Gastroesophageal sphincter (tissue), 4 donors: ENCODE measurements around the gene ANGPT4. TPM values are rescaled to one million over a fixed set of nuclear protein-coding genes. Genes with fewer than 3 reads are reported as not detected.

Source experiments
- ATAC-seq: fragments of 150-250 bp; one replicate; pipeline ENCODE4 v1.9.1; 2016; ENCODE audit warnings: mild to moderate bottlenecking, moderate library complexity
- H3K27ac ChIP-seq, 4 donors: fragments of 200-600 bp; sonication (generic) in 3 of 4; 1 replicate in 3 of 4; 2 replicates in 1 of 4; pipeline ENCODE4 v1.5.1; 2016 to 2019
- H3K27me3 ChIP-seq: fragments of 200-600 bp; sonication (generic); one replicate; pipeline ENCODE4 v1.5.1; 2019
- H3K36me3 ChIP-seq, 2 donors: fragments of 200-600 bp; sonication (generic); one replicate each; pipeline ENCODE4 v1.5.1; 2019; ENCODE audit warnings: control low read depth in 1 of 2
- H3K4me1 ChIP-seq, 3 donors: fragments of 200-600 bp; sonication (generic); 1 replicate in 2 of 3; 2 replicates in 1 of 3; pipeline ENCODE4 v1.5.1; 2016 to 2019; ENCODE audit warnings: control low read depth in 2 of 3
- H3K4me3 ChIP-seq, 2 donors: fragments of 200-600 bp; sonication (generic); one replicate each; pipeline ENCODE4 v1.5.1; 2019; ENCODE audit warnings: mild to moderate bottlenecking in 1 of 2, moderate library complexity in 1 of 2
- H3K9me3 ChIP-seq, 3 donors: fragments of 200-600 bp; sonication (generic); one replicate each; pipeline ENCODE4 v1.5.1; 2017 to 2019; ENCODE audit warnings: control low read depth in 2 of 3
- CTCF ChIP-seq, 4 experiments: fragments of 200-600 bp in 2 of 4; fragments of 450-650 bp in 2 of 4; sonication (generic) in 1 of 4; IDR thresholded peaks; one replicate each; pipeline ENCODE4 v1.5.1; 2017 to 2019; ENCODE audit warnings: antibody characterized with exemption in 4 of 4, mild to moderate bottlenecking in 2 of 4, moderate library complexity in 2 of 4
- EP300 ChIP-seq: sonication (generic); formaldehyde crosslinking; IDR thresholded peaks from one replicate; pipeline ENCODE4 v1.6.1; 2017; ENCODE audit warnings: antibody characterized with exemption, mild to moderate bottlenecking
- POLR2A ChIP-seq, 2 donors: fragments of 450-650 bp; IDR thresholded peaks; one replicate each; pipeline ENCODE4 v1.6.1; 2017; ENCODE audit warnings: antibody characterized with exemption in 2 of 2, mild to moderate bottlenecking in 2 of 2, moderate library complexity in 1 of 2
- POLR2AphosphoS5 ChIP-seq: sonication (generic); formaldehyde crosslinking; IDR thresholded peaks from one replicate; pipeline ENCODE4 v1.6.1; 2017; ENCODE audit warnings: antibody characterized with exemption
- WGBS, 2 donors: methylation state at CpG; one replicate each; pipeline ENCODE4 v1.1.5; 2018; ENCODE audit warnings: low coverage in 1 of 2; 5-methylcytosine and 5-hydroxymethylcytosine counted together
- total RNA-seq, 4 donors: library from RNA; depleted of rRNA; stranded (reverse); fragments of >200 nt; gene quantifications; one replicate each; pipeline ENCODE4 v1.1.0, GENCODE V29; 2016

ANGPT4 gene
- total RNA-seq, 4 donors from 2014 or later, result 0.13 to 0.58 (median 0.15) TPM; not detected in 1

- peaks cover 0 to 8% (median 0%) of the 10 kb centered on the region in 3 donors for H3K4me1 ChIP-seq
- H3K27me3 ChIP-seq, result peaks cover 63% of the 10 kb centered on the region
- WGBS, 2 donors, result 62 to 66% methylated on average over 8 to 13 of the region's 15 CpGs
- no peak for ATAC-seq
- TF ChIP-seq CTCF (IDR thresholded peaks at IDR 0.05), result no peak
- no peak for TF ChIP-seq EP300
- no peak for TF ChIP-seq POLR2A (IDR thresholded peaks at IDR 0.05)
- no peak for TF ChIP-seq POLR2AphosphoS5
- H3K36me3 ChIP-seq, result no peaks in the 10 kb centered on the region
- H3K27ac ChIP-seq, result no peak overlapping the region
- H3K4me3 ChIP-seq, result no peak overlapping the region
- no peaks in the 10 kb centered on the region for H3K9me3 ChIP-seq
These were observed 1.2 kb downstream of the ANGPT4 start for GRCh38 chr20:914727-915498.

- Histone ChIP-seq H3K27ac (no peak overlapping the region), H3K36me3 (no peaks in the 10 kb centered on the region), H3K4me1 (peaks cover 0 to 8% (median 0%) of the 10 kb centered on the region in 3 donors), H3K27me3 (peaks cover 63% of the 10 kb centered on the region), H3K9me3 (no peaks in the 10 kb centered on the region), H3K4me3 (no peak overlapping the region)
- no peak for ATAC-seq
- TF ChIP-seq POLR2AphosphoS5 (no peak), POLR2A (IDR thresholded peaks at IDR 0.05) (no peak), EP300 (no peak), CTCF (IDR thresholded peaks at IDR 0.05) (no peak)
- 67 to 71% methylated on average over 1 to 4 of the region's 5 CpGs for WGBS, 2 donors
These were observed 2.8 kb downstream of the ANGPT4 start for GRCh38 chr20:913306-913849.

DNA sequence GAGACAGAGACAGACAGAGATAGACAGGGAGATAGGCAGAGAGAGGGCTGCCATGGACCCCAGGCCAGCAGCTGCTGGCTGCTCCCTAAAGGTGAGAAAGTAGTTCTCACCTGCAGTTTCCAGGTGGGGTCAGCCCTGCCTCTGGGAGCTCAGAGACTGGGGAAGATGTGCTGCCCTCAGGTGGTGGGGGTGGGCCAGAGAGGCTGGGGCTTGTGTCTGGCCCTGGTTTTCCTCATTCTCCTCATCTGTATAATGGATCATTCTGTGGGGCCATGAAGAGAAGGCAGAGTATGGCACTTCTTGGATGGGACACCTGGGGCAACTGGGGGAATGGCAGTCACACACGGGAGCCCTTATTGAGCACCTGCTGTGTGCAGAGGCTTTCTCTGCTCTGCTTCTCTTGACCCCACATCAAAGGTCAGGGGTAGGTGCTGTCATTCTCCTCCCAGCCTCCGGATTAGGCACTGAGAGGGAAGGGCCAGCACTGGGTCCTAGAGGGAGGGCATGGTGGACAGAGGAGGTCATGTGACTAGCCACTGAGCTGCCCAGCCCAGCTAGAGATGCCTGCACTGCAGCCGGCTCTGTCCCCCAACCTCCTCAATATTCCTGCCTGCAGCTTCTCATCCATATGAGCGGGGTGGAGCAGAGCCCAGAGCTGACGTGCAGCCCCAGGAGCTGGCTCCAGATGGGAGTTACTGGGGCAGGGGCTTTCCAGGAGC, 4.1 kb downstream of the ANGPT4 start:
- Histone ChIP-seq H3K4me1 (peaks cover 0 to 8% (median 0%) of the 10 kb centered on the region in 3 donors), H3K36me3 (no peaks in the 10 kb centered on the region), H3K27ac (no peak overlapping the region), H3K9me3 (no peaks in the 10 kb centered on the region), H3K27me3 (peaks cover 58% of the 10 kb centered on the region), H3K4me3 (no peak overlapping the region)
- TF ChIP-seq CTCF (IDR thresholded peaks at IDR 0.05) (no peak), EP300 (no peak), POLR2AphosphoS5 (no peak), POLR2A (IDR thresholded peaks at IDR 0.05) (no peak)
- ATAC-seq, result no peak
- WGBS, 2 donors, result 14 to 60% methylated on average over 1 of the region's 5 CpGs

DNA sequence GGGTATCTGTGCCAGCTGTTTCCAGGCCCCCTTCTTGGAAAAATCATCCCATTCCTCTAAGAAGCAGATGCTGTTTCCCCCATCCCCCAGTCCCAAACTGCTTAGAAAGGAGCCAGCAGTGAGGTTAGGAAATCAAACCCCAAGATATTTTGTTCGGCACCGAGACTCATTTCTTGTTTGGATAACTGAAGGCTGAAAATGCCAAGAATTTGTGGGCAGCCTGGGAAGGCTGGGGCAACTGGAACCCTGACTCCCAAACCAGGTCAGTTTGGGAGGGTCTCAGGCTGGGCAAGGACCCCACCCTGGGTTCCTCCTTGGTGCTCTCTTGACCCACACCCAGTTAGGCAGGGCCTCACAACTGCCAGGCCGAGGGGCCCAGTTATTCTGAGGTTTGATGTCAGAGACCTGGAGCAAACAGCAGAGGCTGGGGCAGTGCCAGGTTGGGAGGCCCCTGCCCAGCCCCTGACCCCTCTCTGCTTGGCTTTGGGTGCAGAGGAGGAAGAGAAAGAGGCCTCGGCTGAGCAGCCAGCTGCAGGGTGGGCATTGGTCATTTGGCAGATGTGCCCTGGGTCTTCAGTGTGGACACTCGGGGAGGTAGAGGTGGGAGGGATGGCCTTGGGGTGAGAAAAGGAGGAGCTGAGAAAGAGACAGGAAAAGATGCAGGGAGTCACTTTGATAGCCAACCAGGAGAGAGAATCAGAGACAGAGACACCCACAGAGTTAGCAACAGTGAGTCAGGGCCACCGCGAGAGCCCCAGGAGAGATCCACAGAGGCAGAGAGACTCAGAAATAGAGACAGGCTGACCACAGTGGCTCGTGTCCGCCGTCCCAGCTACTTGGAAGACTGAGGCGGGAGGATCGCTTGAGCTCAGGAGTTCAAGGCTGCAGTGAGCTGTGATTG, 5.0 kb downstream of the ANGPT4 start:
- H3K27me3 ChIP-seq, result peaks cover 50% of the 10 kb centered on the region
- WGBS, 2 donors, result 51 to 52% methylated on average over 5 to 11 of the region's 12 CpGs
- no peak overlapping the region for H3K4me3 ChIP-seq
- no peaks in the 10 kb centered on the region for H3K9me3 ChIP-seq
- peaks cover 0 to 8% (median 0%) of the 10 kb centered on the region in 3 donors for H3K4me1 ChIP-seq
- TF ChIP-seq POLR2AphosphoS5 (no peak), POLR2A (IDR thresholded peaks at IDR 0.05) (no peak), CTCF (IDR thresholded peaks at IDR 0.05) (no peak), EP300 (no peak)
- H3K27ac ChIP-seq, result peak overlapping the region in 2 of 4 donors; percentile 17 to 45
- H3K36me3 ChIP-seq, result no peaks in the 10 kb centered on the region
- peak; percentile 35 for ATAC-seq
